GM20000 (cell line): Measurements from ENCODE around the gene WNK2.
"Not testable (repeated sequence)": the region's sequence is repeated elsewhere in the genome, so short reads cannot be mapped to it uniquely, and the experiment has no call there.

ENCODE experiments used
- DNase-seq: peaks from one replicate; pipeline ENCODE4 v3.0.0; 2012; ENCODE audit warnings: low spot score
- CTCF ChIP-seq: IDR thresholded peaks from 2 replicates; pipeline ENCODE4 v1.5.1; 2012; ENCODE audit warnings: mild to moderate bottlenecking, control low read depth; ENCODE audit errors: extremely low read depth, missing control alignments

WNK2 gene

DNA sequence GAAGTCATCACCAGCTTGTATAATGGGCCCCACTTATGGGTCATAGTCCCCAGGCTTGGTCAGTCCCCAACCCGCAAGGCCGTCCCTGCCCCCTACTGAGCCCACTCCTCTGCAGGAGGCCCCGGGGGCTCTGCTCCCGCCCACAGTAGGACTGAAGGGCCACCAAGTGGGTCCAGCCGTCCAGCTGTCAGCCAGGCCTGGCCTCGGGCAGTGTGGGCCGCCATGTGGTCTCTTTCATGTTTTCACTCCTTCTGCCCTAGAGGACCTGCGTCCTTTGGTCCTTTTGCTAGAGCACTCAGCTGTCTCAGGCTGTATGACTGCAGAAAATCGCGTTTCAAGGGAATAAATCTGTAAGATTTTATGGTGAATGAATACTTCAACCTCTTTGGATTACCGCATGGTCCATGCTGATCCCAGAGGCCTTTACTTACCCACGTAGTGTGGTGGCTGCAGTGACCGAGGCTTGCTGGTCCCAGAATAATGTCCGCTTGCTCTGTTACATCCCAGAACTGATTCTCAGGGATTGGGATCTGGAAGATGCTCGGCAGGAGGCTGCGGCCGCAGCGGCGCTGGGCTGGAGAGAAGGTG is 161.8 kb downstream of the WNK2 start:
- DNase-seq: no peak
- no peak for TF ChIP-seq CTCF

- no peak for DNase-seq
- no peak for TF ChIP-seq CTCF
Observed at GRCh38 chr9:93346231-93347112, 162.5 kb downstream of the WNK2 start.

- DNase-seq: not testable (repeated sequence)
Observed at GRCh38 chr9:93347371-93347975, 163.5 kb downstream of the WNK2 start.

DNA sequence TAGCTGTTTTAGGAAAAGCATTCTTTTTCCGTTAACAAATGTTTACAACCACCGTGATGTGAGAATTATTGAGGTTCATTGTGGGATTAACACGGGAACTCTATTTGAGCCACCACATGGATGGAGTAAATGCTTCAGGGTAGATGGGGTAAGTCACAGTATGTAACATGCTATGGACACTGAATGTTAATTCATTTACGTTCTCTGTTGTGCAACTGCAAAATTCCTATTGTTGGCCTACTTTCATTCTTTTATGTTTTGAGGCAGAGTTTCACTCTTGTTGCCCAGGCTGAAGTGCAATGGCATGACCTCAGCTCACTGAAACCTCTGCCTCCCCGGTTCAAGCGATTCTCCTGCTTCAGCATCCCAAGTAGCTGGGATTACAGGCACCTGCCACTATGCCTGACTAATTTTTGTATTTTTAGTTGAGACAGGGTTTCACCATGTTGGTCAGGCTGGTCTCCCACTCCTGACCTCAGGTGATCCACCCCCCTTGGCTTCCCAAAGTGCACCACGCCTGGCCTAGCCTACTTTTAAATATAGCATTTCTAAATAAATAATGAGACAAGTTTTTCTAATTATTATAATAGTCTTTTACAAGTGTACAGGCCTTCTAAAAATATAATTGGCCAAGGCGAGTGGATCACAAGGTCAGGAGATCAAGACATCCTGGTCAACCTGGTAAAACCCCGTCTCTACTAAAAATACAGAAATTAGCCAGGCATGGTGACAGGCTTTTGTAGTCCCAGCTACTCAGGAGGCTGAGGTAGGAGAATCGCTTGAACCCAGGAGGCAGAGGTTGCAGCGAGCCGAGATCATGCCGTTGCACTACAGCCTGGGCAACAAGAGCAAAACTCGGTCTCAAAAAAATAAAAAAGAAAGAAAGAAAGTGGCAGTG is 169.7 kb downstream of the WNK2 start:
- not testable (repeated sequence) for DNase-seq

- DNase-seq: no peak
- no peak for TF ChIP-seq CTCF
Observed at GRCh38 chr9:93354451-93354850, 170.5 kb downstream of the WNK2 start.

DNA sequence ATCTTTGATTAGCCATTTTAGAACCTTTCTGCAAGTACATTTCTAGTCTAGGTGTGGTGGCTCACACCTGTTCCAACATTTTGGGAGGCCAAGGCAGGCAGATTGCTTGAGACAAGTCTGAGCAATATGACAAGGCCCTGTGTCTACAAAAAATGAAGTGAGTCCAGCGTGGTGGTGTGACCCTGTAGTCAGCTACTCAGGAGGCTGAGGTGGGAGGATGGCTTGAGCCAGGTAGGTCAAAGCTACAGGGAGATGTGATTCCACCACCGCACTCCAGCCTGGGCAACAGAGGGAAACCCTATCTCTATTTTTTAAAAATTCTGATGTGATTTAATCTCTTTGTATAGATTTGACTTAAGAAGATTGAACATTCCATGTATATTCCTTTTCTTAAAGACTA is 171.9 kb downstream of the WNK2 start:
- no peak for TF ChIP-seq CTCF
- DNase-seq: no peak

GRCh38 chr9:93357649-93358048 is 173.7 kb downstream of the WNK2 start:
- no peak for TF ChIP-seq CTCF
- DNase-seq: peak; percentile 38

GRCh38 chr9:93359907-93360306 is 176.0 kb downstream of the WNK2 start:
- DNase-seq: not testable (repeated sequence)
